CD4-positive, alpha-beta memory T cell (primary cell): Measurements from ENCODE around the gene ART4. TPM values are rescaled to one million over a fixed set of nuclear protein-coding genes. Genes with fewer than 3 reads are reported as not detected.

Experiments used
- CTCF ChIA-PET: fragments of 350-600 bp; sonication (Branson Sonifier 250); formaldehyde crosslinking; loops from one replicate; lab custom pipeline; 2021; ENCODE audit warnings: inconsistent platforms; ENCODE audit not compliant: partially characterized antibody; lab: Charles Lee
- POLR2A ChIA-PET: fragments of 350-600 bp; sonication (Branson Sonifier 250); formaldehyde crosslinking; loops from one replicate; lab custom pipeline; 2021; ENCODE audit not compliant: partially characterized antibody; lab: Charles Lee
- DNase-seq, 5 donors: peaks; one replicate each; pipeline versions ENCODE4 v3.0.0 to v3.0.0-alpha.2; 2020 to 2022; ENCODE audit warnings: mixed read lengths in 1 of 5
- H3K27ac ChIP-seq: one replicate; pipeline ENCODE4 v1.7.0; 2013; ENCODE audit warnings: low read depth, low read length
- H3K27me3 ChIP-seq: 2 replicates; pipeline ENCODE4 v1.7.0; 2013; ENCODE audit warnings: mild to moderate bottlenecking, low read length, moderate library complexity; ENCODE audit not compliant: insufficient read depth
- H3K36me3 ChIP-seq: 2 replicates; pipeline ENCODE4 v1.7.0; 2013; ENCODE audit warnings: mild to moderate bottlenecking, low read length, moderate library complexity; ENCODE audit not compliant: insufficient read depth
- H3K4me1 ChIP-seq: 2 replicates; pipeline ENCODE4 v1.7.0; 2013; ENCODE audit warnings: mild to moderate bottlenecking, low read length, moderate library complexity; ENCODE audit not compliant: insufficient read depth
- H3K4me3 ChIP-seq, 2 donors: one replicate each; pipeline ENCODE4 v1.7.0; 2013; ENCODE audit warnings: low read length in 2 of 2, mild to moderate bottlenecking in 1 of 2
- H3K9me3 ChIP-seq, 2 donors: one replicate each; pipeline ENCODE4 v1.7.0; 2013; ENCODE audit warnings: low read length in 2 of 2, control low read depth in 1 of 2; ENCODE audit not compliant: control insufficient read depth in 1 of 2
- H3K27ac Mint-ChIP-seq, 7 donors: one replicate each; pipeline ENCODE4 v1.8.0; 2020 to 2021; ENCODE audit warnings: mixed read lengths in 7 of 7, mild to moderate bottlenecking in 6 of 7, inconsistent platforms in 3 of 7, moderate library complexity in 3 of 7
- H3K27me3 Mint-ChIP-seq, 2 donors: one replicate each; pipeline ENCODE4 v1.8.0; 2020 to 2021; ENCODE audit warnings: mixed read lengths in 2 of 2
- H3K36me3 Mint-ChIP-seq, 2 donors: one replicate each; pipeline ENCODE4 v1.8.0; 2020 to 2021; ENCODE audit warnings: mixed read lengths in 2 of 2, inconsistent platforms in 1 of 2, mild to moderate bottlenecking in 1 of 2
- H3K4me1 Mint-ChIP-seq, 4 donors: one replicate each; pipeline ENCODE4 v1.8.0; 2020 to 2021; ENCODE audit warnings: mixed read lengths in 4 of 4, mild to moderate bottlenecking in 1 of 4
- H3K4me3 Mint-ChIP-seq, 8 donors: one replicate each; pipeline ENCODE4 v1.8.0; 2020 to 2021; ENCODE audit warnings: mixed read lengths in 8 of 8, mild to moderate bottlenecking in 7 of 8, moderate library complexity in 6 of 8, inconsistent platforms in 3 of 8
- H3K9me3 Mint-ChIP-seq, 8 donors: one replicate each; pipeline ENCODE4 v1.8.0; 2020 to 2021; ENCODE audit warnings: mixed read lengths in 8 of 8, mild to moderate bottlenecking in 5 of 8, inconsistent platforms in 3 of 8, moderate library complexity in 1 of 8
- intact Hi-C: fragments of 100-400 bp; cut with micrococcal nuclease; formaldehyde crosslinking; loops from one replicate; pipeline ENCODE4 v1.15.1; 2023
- polyA plus RNA-seq, 2 donors: library from polyadenylated mRNA; unstranded; fragments of 300-500 nt; fragmentation: Illumina TruSeq; gene quantifications; one replicate each; pipeline ENCODE4 v1.2.3, GENCODE V29; 2021
- total RNA-seq, 2 experiments: library from RNA; stranded (reverse); gene quantifications; one replicate each; pipeline ENCODE4 v1.2.3, GENCODE V29; 2021

ART4 gene
- total and polyA plus RNA-seq, 4 experiments from 2014 or later, result not detected

- intact Hi-C loops, result loop anchor here (1.0 to 10.0 kb wide), 7 partner anchors 29 to 1079 kb away; partner anchors contain the start of genes ARHGDIB, MGP and STRAP
- Mint-ChIP-seq H3K4me3 (no peak overlapping the region), H3K27ac (no peak overlapping the region), H3K4me1 (peaks cover 4 to 32% (median 13%) of the 10 kb centered on the region in 4 donors), H3K9me3 (no peaks in the 10 kb centered on the region), H3K27me3 (no peaks in the 10 kb centered on the region), H3K36me3 (peaks cover 6 to 16% of the 10 kb centered on the region in 2 donors)
- Histone ChIP-seq H3K27me3 (no peaks in the 10 kb centered on the region), H3K36me3 (peaks cover 7% of the 10 kb centered on the region), H3K4me3 (peak overlapping the region; percentile 66 to 89), H3K27ac (peak overlapping the region; percentile 91), H3K4me1 (peaks cover 39% of the 10 kb centered on the region), H3K9me3 (no peaks in the 10 kb centered on the region)
- DNase-seq, result no peak
- CTCF ChIA-PET, result interaction anchor here (1.2 to 4.3 kb wide), 3 partner anchors 28 to 34 kb away, joined by 3 to 27 read pairs (median 6); a partner anchor contains a TSS
- POLR2A ChIA-PET, result interaction anchor here (0.7 to 11.9 kb wide), 17 partner anchors 8 to 743 kb away, joined by 3 to 376 read pairs (median 4); partner anchors contain the start of genes ARHGDIB and ATF7IP
Observed at GRCh38 chr12:14803830-14804160, 39.5 kb downstream of the ART4 start.

- Mint-ChIP-seq H3K4me1 (peaks cover 4 to 32% (median 13%) of the 10 kb centered on the region in 4 donors), H3K36me3 (peaks cover 6 to 21% of the 10 kb centered on the region in 2 donors), H3K9me3 (no peaks in the 10 kb centered on the region), H3K4me3 (no peak within 1 kb of the TSS), H3K27me3 (no peaks in the 10 kb centered on the region), H3K27ac (no peak within 1 kb of the TSS)
- Histone ChIP-seq H3K36me3 (peaks cover 13% of the 10 kb centered on the region), H3K27ac (peak within 1 kb of the TSS; percentile 91), H3K27me3 (no peaks in the 10 kb centered on the region), H3K9me3 (no peaks in the 10 kb centered on the region), H3K4me1 (peaks cover 39% of the 10 kb centered on the region), H3K4me3 (peak within 1 kb of the TSS; percentile 66 to 89)
- intact Hi-C loops, result loop anchor here (1.0 to 10.0 kb wide), 7 partner anchors 29 to 1079 kb away; partner anchors contain the start of genes ARHGDIB, MGP and STRAP
- ChIA-PET POLR2A (interaction anchor here (0.7 to 11.9 kb wide), 22 partner anchors 8 to 743 kb away, joined by 3 to 376 read pairs (median 4); partner anchors contain the start of genes ARHGDIB and ATF7IP), CTCF (interaction anchor here (1.0 to 4.3 kb wide), 8 partner anchors 26 to 729 kb away, joined by 3 to 27 read pairs (median 4); a partner anchor contains a TSS)
- peak; percentile 89 to 96 (median 94) for DNase-seq
Observed at GRCh38 chr12:14803011-14803829, 40.1 kb downstream of the ART4 start, which contains the start of the genes C12orf60 and WBP11. Gene C12orf60 (plus strand): TSS chr12:14803670. CDS start chr12:14822936, 19,266 bp downstream. Gene WBP11 (minus strand): TSS chr12:14803478. CDS start chr12:14801383, 2,095 bp downstream.

GRCh38 chr12:14802721-14803010 lies 40.7 kb downstream of the ART4 start:
- ChIA-PET POLR2A (interaction anchor here (0.7 to 11.9 kb wide), 17 partner anchors 13 to 744 kb away, joined by 3 to 376 read pairs (median 5); partner anchors contain the start of gene ARHGDIB), CTCF (interaction anchor here (1.0 to 4.3 kb wide), 9 partner anchors 25 to 730 kb away, joined by 3 to 27 read pairs (median 4); a partner anchor contains a TSS)
- intact Hi-C loops, result loop anchor here (1.0 to 10.0 kb wide), 7 partner anchors 28 to 1080 kb away; partner anchors contain the start of genes ARHGDIB, MGP and STRAP
- Mint-ChIP-seq H3K4me1 (peaks cover 4 to 32% (median 13%) of the 10 kb centered on the region in 4 donors), H3K27ac (no peak overlapping the region), H3K4me3 (no peak overlapping the region), H3K9me3 (no peaks in the 10 kb centered on the region), H3K27me3 (no peaks in the 10 kb centered on the region), H3K36me3 (peaks cover 12 to 26% of the 10 kb centered on the region in 2 donors)
- peak overlapping the region; percentile 66 to 89 for H3K4me3 ChIP-seq
- peaks cover 18% of the 10 kb centered on the region for H3K36me3 ChIP-seq
- H3K9me3 ChIP-seq, result no peaks in the 10 kb centered on the region
- DNase-seq, result no peak
- H3K4me1 ChIP-seq, result peaks cover 39% of the 10 kb centered on the region
- no peaks in the 10 kb centered on the region for H3K27me3 ChIP-seq
- H3K27ac ChIP-seq, result peak overlapping the region; percentile 91

DNA sequence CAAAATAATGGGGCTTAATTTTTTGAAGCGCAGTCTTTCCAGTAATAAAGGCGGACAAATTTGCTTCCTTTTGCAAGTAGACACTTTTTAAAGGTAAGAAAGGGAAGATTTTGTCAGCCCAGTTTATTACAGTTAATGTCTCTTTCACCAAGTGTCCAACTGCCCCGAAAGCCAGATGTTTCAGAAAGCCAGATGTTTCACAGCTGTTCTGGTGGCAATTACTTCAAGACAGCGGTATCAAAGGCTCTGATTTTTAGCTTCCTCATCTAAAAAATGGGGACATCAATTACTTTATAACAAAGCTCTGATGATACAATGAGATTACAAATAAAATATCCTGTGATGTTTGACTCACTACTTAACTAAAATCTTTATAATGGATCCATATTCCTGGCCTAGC lies 41.1 kb downstream of the ART4 start:
- ChIA-PET POLR2A (interaction anchor here (0.9 to 11.9 kb wide), 10 partner anchors 13 to 417 kb away, joined by 3 to 376 read pairs (median 7); a partner anchor contains a TSS), CTCF (interaction anchor here (1.0 to 4.3 kb wide), 7 partner anchors 25 to 155 kb away, joined by 3 to 27 read pairs (median 5); a partner anchor contains a TSS)
- Mint-ChIP-seq H3K27me3 (no peaks in the 10 kb centered on the region), H3K27ac (no peak overlapping the region), H3K9me3 (no peaks in the 10 kb centered on the region), H3K4me1 (peaks cover 4 to 32% (median 13%) of the 10 kb centered on the region in 4 donors), H3K4me3 (no peak overlapping the region), H3K36me3 (peaks cover 16 to 30% of the 10 kb centered on the region in 2 donors)
- Histone ChIP-seq H3K27me3 (no peaks in the 10 kb centered on the region), H3K9me3 (no peaks in the 10 kb centered on the region), H3K4me1 (peaks cover 39% of the 10 kb centered on the region), H3K4me3 (peak overlapping the region; percentile 66 to 89), H3K36me3 (peaks cover 22% of the 10 kb centered on the region), H3K27ac (peak overlapping the region; percentile 91)
- intact Hi-C loops, result loop anchor here (5.0 to 10.0 kb wide), 2 partner anchors 80 to 83 kb away; partner anchors contain the start of gene MGP
- no peak for DNase-seq

- Mint-ChIP-seq H3K4me1 (peaks cover 0 to 5% (median 2%) of the 10 kb centered on the region in 4 donors), H3K36me3 (peaks cover 62 to 86% of the 10 kb centered on the region in 2 donors), H3K27ac (no peak overlapping the region), H3K4me3 (no peak overlapping the region), H3K27me3 (no peaks in the 10 kb centered on the region), H3K9me3 (no peaks in the 10 kb centered on the region)
- POLR2A ChIA-PET, result interaction anchor here (0.7 to 5.4 kb wide), 3 partner anchors 9 to 23 kb away, joined by 3 to 66 read pairs (median 3); partner anchors contain the start of genes C12orf60 and WBP11
- H3K4me1 ChIP-seq, result no peaks in the 10 kb centered on the region
- CTCF ChIA-PET, result interaction anchor here (0.9 to 1.6 kb wide), 2 partner anchors 17 to 25 kb away, joined by 4 to 7 read pairs; no protein-coding TSS in a partner anchor
- H3K36me3 ChIP-seq, result peaks cover 79% of the 10 kb centered on the region
- DNase-seq, result no peak
- no peak overlapping the region for H3K27ac ChIP-seq
- H3K4me3 ChIP-seq, result no peak overlapping the region
- H3K9me3 ChIP-seq, result no peaks in the 10 kb centered on the region
- no peaks in the 10 kb centered on the region for H3K27me3 ChIP-seq
- intact Hi-C loops, result no loop called here
Observed at GRCh38 chr12:14795028-14795448, 48.3 kb downstream of the ART4 start.

DNA sequence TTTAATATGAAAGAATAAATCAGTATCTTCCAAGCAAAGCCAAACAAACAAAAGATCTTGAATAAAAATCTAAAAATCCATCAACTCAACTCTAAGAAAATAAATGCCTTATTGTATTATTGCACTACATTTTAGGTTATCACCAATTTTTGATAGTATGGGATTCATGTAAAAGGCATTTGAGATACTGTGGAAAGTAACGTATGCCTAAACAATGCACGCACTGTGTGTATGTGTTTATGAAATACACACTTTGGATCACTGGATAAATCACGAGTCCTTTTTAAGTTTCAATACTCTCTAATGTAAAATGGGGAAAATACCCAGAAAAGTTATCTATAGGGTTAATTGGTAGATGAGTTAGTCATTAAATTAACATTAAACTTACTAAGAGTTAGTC lies 57.8 kb downstream of the ART4 start:
- H3K36me3 ChIP-seq, result peaks cover 40% of the 10 kb centered on the region
- intact Hi-C loops, result loop anchor here (1.0 kb wide), 1 partner anchor 10 kb away; no protein-coding TSS in a partner anchor
- ChIA-PET CTCF (interaction anchor here (2.2 to 2.4 kb wide), 2 partner anchors 10 to 15 kb away, joined by 8 to 20 read pairs; a partner anchor contains a TSS), POLR2A (interaction anchor here (1.6 kb wide), 1 partner anchor 17 kb away, joined by 7 read pairs; the partner anchor contains the start of genes C12orf60 and WBP11)
- Mint-ChIP-seq H3K27me3 (no peaks in the 10 kb centered on the region), H3K27ac (peak overlapping the region in 1 of 7 donors; percentile 17), H3K9me3 (no peaks in the 10 kb centered on the region), H3K36me3 (peaks cover 42 to 66% of the 10 kb centered on the region in 2 donors), H3K4me1 (peaks cover 0 to 6% (median under 1%) of the 10 kb centered on the region in 4 donors), H3K4me3 (no peak overlapping the region)
- no peak overlapping the region for H3K4me3 ChIP-seq
- H3K4me1 ChIP-seq, result no peaks in the 10 kb centered on the region
- no peaks in the 10 kb centered on the region for H3K9me3 ChIP-seq
- DNase-seq, result no peak
- no peak overlapping the region for H3K27ac ChIP-seq
- no peaks in the 10 kb centered on the region for H3K27me3 ChIP-seq
